Tibial nerve (tissue), 3 donors: ENCODE results near the gene CRIP3.

Source experiments
- POLR2A ChIP-seq, 2 donors: fragments of 450-650 bp; IDR thresholded peaks; one replicate each; pipeline ENCODE4 v1.6.1; 2017; ENCODE audit warnings: antibody characterized with exemption in 2 of 2, mild to moderate bottlenecking in 2 of 2, moderate library complexity in 2 of 2
- TF ChIP-seq, protein P1 (sequence below), 5 experiments: fragments of 200-600 bp in 3 of 5; fragments of 450-650 bp in 2 of 5; sonication (generic) in 3 of 5; IDR thresholded peaks; one replicate each; pipeline ENCODE4 v1.5.1; 2016 to 2019; ENCODE audit warnings: antibody characterized with exemption in 5 of 5, mild to moderate bottlenecking in 3 of 5, moderate library complexity in 2 of 5

GRCh38 chr6:43271944-43272343, 36.7 kb downstream of the CRIP3 start:
- TF ChIP-seq, protein P1, sequence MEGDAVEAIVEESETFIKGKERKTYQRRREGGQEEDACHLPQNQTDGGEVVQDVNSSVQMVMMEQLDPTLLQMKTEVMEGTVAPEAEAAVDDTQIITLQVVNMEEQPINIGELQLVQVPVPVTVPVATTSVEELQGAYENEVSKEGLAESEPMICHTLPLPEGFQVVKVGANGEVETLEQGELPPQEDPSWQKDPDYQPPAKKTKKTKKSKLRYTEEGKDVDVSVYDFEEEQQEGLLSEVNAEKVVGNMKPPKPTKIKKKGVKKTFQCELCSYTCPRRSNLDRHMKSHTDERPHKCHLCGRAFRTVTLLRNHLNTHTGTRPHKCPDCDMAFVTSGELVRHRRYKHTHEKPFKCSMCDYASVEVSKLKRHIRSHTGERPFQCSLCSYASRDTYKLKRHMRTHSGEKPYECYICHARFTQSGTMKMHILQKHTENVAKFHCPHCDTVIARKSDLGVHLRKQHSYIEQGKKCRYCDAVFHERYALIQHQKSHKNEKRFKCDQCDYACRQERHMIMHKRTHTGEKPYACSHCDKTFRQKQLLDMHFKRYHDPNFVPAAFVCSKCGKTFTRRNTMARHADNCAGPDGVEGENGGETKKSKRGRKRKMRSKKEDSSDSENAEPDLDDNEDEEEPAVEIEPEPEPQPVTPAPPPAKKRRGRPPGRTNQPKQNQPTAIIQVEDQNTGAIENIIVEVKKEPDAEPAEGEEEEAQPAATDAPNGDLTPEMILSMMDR (IDR thresholded peaks at IDR 0.05): no peak
- no peak for TF ChIP-seq POLR2A (IDR thresholded peaks at IDR 0.05)
